ENCODE results near the gene MOB1A.
A peak's percentile ranks its signal among the peaks of the same experiment; 100 is the strongest.

MOB1A gene

DNA sequence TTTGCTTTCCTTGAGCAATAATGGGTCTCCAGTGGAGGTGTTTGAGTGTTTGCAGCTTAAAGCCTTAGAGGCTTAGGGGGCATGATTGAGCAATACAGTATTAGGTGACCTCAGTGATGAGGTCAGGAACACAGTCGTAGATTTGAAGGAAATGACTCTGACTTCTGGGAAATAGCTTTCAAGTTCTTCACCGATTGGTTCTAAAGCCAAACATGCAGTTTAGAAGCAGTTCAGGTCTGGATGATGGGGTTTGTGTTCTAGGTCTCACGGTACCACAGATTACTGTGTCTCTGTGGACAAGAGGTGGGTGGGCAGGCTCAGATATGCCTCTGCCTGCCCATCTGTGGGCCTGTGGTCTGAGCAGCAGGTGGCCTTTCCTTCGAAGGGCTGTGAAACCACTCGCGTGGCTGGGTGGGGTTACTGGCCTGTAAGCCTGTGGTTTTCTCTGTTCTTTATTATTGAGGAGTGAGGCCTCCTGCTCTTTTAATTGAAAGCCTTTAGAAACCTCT is 27.6 kb upstream of the MOB1A start:
- peaks cover 25% of the 10 kb centered on the region for H3K4me1 ChIP-seq (ENCODE audit: insufficient read depth, low read length)
- peaks cover 44% of the 10 kb centered on the region for H3K36me3 ChIP-seq (ENCODE audit: insufficient read depth, low read length)

GRCh38 chr2:74205596-74205995 is 26.9 kb upstream of the MOB1A start:
- Histone ChIP-seq H3K9me3 (ENCODE audit: control insufficient read depth, insufficient read depth, low read length) (no peaks in the 10 kb centered on the region), H3K9ac (ENCODE audit: low read depth, low read length) (no peak overlapping the region), H3K4me1 (ENCODE audit: insufficient read depth, low read length) (peaks cover 25% of the 10 kb centered on the region), H3K36me3 (ENCODE audit: insufficient read depth, low read length) (peaks cover 42% of the 10 kb centered on the region)

More for the DNA sequence above, 27.6 kb upstream of the MOB1A start:
- H3K9me3 ChIP-seq (ENCODE audit: control insufficient read depth, insufficient read depth, low read length): no peaks in the 10 kb centered on the region
- H3K9ac ChIP-seq (ENCODE audit: low read depth, low read length): no peak overlapping the region

DNA sequence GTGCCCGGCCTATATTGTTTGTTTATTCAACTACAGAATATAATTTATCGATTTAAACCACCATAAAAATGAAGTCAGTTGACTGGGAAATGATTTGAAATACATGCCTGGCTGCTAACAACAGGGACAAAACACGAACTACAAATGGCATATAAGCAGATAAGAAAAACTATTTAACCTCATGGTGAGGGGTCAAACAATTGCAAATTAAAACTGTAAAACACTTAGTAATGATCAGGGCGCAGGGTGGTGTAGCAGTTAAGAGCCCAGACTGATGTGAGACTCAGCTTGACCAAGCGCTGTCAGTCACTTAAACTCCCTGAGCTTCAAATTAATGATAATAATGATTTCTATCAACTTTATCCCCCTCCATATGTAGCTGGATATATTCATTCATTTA is 26.4 kb upstream of the MOB1A start:
- H3K9me3 ChIP-seq (ENCODE audit: control insufficient read depth, insufficient read depth, low read length): no peaks in the 10 kb centered on the region
- no peak overlapping the region for H3K9ac ChIP-seq (ENCODE audit: low read depth, low read length)
- peaks cover 41% of the 10 kb centered on the region for H3K36me3 ChIP-seq (ENCODE audit: insufficient read depth, low read length)
- H3K4me1 ChIP-seq (ENCODE audit: insufficient read depth, low read length): peaks cover 25% of the 10 kb centered on the region

DNA sequence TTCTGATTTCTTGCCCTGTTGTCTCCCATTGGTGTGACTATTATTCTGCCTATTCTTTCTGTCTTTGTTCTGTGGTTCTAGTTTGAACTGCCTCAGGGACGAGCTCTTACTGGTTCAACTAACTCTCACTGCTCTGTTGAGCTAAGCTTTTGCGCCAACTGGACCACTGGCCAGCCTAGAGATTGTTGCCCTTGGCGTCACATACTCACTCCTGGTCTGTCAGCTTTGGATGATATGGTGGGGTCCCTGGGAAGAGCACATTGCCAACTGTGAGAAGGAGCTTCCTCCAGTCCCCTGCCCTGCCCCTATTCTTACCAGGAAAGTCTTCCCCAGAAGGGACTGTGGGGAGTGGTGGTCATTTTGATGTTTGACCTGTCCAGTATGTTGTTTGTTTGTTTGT is 25.8 kb upstream of the MOB1A start:
- Histone ChIP-seq H3K9me3 (ENCODE audit: control insufficient read depth, insufficient read depth, low read length) (no peaks in the 10 kb centered on the region), H3K36me3 (ENCODE audit: insufficient read depth, low read length) (peaks cover 40% of the 10 kb centered on the region), H3K4me1 (ENCODE audit: insufficient read depth, low read length) (peaks cover 25% of the 10 kb centered on the region), H3K9ac (ENCODE audit: low read depth, low read length) (no peak overlapping the region)

- Histone ChIP-seq H3K9ac (ENCODE audit: low read depth, low read length) (no peak overlapping the region), H3K4me1 (ENCODE audit: insufficient read depth, low read length) (peaks cover 25% of the 10 kb centered on the region), H3K36me3 (ENCODE audit: insufficient read depth, low read length) (peaks cover 34% of the 10 kb centered on the region), H3K9me3 (ENCODE audit: control insufficient read depth, insufficient read depth, low read length) (no peaks in the 10 kb centered on the region)
These were observed 22.9 kb upstream of the MOB1A start for GRCh38 chr2:74201596-74201995.

- Histone ChIP-seq H3K9ac (ENCODE audit: low read depth, low read length) (no peak overlapping the region), H3K9me3 (ENCODE audit: control insufficient read depth, insufficient read depth, low read length) (no peaks in the 10 kb centered on the region), H3K4me1 (ENCODE audit: insufficient read depth, low read length) (peaks cover 23% of the 10 kb centered on the region), H3K36me3 (ENCODE audit: insufficient read depth, low read length) (peaks cover 31% of the 10 kb centered on the region)
These were observed 22.5 kb upstream of the MOB1A start for GRCh38 chr2:74201196-74201595.

GRCh38 chr2:74199871-74200305 is 21.2 kb upstream of the MOB1A start:
- peak overlapping the region; percentile 96 for H3K9ac ChIP-seq (ENCODE audit: low read depth, low read length)
- H3K4me1 ChIP-seq (ENCODE audit: insufficient read depth, low read length): peaks cover 12% of the 10 kb centered on the region; the same call in 1 of the 2 replicates
- peaks cover 26% of the 10 kb centered on the region for H3K36me3 ChIP-seq (ENCODE audit: insufficient read depth, low read length)
- H3K9me3 ChIP-seq (ENCODE audit: control insufficient read depth, insufficient read depth, low read length): no peaks in the 10 kb centered on the region

DNA sequence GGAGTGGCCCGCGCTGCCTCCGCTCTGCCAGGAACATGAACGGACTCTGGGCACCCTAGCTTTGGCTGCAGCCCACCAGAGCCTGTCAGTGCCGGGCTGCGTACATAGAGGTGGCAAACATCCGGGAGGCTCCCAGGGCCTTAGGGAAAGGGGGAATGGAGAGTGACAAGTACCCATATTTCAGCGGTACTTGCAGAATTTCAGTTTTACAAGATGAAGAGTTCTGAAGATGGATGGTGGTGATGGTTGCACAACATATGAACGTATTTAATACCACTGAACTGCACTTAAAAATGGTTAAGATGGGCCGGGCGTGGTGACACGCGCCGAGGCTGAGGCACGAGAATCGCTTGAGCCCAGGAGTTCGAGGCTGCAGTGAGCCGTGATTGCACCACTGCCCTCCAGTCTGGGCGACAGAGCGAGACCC is 20.6 kb upstream of the MOB1A start:
- peak overlapping the region; percentile 96 for H3K9ac ChIP-seq (ENCODE audit: low read depth, low read length)
- H3K36me3 ChIP-seq (ENCODE audit: insufficient read depth, low read length): peaks cover 22% of the 10 kb centered on the region
- H3K9me3 ChIP-seq (ENCODE audit: control insufficient read depth, insufficient read depth, low read length): no peaks in the 10 kb centered on the region
- peaks cover 6% of the 10 kb centered on the region; the same call in 1 of the 2 replicates for H3K4me1 ChIP-seq (ENCODE audit: insufficient read depth, low read length)

- Histone ChIP-seq H3K4me1 (ENCODE audit: insufficient read depth, low read length) (peaks cover 4% of the 10 kb centered on the region; the same call in 1 of the 2 replicates), H3K36me3 (ENCODE audit: insufficient read depth, low read length) (peaks cover 19% of the 10 kb centered on the region; the same call in 1 of the 2 replicates), H3K9me3 (ENCODE audit: control insufficient read depth, insufficient read depth, low read length) (no peaks in the 10 kb centered on the region), H3K9ac (ENCODE audit: low read depth, low read length) (peak within 1 kb of the TSS; percentile 96)
These were observed 20.0 kb upstream of the MOB1A start, which contains the start of gene MTHFD2 for GRCh38 chr2:74198461-74199274. MTHFD2 (plus strand) TSS chr2:74198615; CDS start chr2:74198642, 27 bp downstream.

DNA sequence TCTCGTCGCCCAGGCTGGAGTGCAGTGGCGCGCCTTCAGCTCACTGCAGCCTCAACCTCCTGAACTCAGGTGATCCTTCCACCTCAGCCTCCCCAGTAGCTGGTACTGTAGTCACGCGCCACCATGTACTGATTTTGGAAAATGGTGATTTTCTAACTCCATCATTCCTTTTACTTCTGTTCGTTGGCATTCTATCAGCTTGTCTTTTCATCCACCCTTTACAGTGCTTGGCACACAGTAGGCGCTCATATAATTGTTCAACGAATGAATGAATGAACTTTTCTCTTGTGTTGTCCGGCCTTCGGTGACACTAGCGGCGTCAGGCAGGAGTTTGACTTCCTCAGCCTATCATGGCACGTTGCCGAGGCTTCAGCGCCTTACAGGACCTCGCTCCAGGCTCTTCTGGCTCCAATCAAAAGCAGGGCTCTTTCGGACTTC is 19.4 kb upstream of the MOB1A start:
- peaks cover 18% of the 10 kb centered on the region; the same call in 1 of the 2 replicates for H3K36me3 ChIP-seq (ENCODE audit: insufficient read depth, low read length)
- H3K9ac ChIP-seq (ENCODE audit: low read depth, low read length): peak overlapping the region; percentile 17; the same call in 1 of the 2 replicates
- peaks cover 3% of the 10 kb centered on the region; the same call in 1 of the 2 replicates for H3K4me1 ChIP-seq (ENCODE audit: insufficient read depth, low read length)
- no peaks in the 10 kb centered on the region for H3K9me3 ChIP-seq (ENCODE audit: control insufficient read depth, insufficient read depth, low read length)

DNA sequence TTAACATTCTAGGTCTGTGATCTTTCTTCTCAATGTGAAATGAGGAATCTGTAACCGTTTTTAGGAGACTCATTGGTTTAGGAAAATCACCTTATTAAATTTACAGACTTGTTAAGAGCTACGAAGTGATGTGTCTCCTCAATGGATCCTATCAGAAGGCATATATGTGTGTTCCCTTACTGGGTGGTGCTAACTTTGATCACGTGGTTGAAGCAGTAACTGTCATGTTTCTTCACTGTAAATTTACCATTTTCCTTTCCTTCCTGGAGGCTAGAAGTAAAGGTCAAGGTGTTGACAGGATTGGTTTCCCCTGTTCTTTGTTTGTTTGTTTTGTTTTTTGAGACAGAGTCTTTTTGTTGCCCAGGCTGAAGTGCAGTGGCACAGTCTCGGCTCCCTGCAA is 18.4 kb upstream of the MOB1A start:
- peaks cover 11% of the 10 kb centered on the region; the same call in 1 of the 2 replicates for H3K36me3 ChIP-seq (ENCODE audit: insufficient read depth, low read length)
- H3K9me3 ChIP-seq (ENCODE audit: control insufficient read depth, insufficient read depth, low read length): no peaks in the 10 kb centered on the region
- no peak overlapping the region for H3K9ac ChIP-seq (ENCODE audit: low read depth, low read length)
- peaks cover 5% of the 10 kb centered on the region; the same call in 1 of the 2 replicates for H3K4me1 ChIP-seq (ENCODE audit: insufficient read depth, low read length)

DNA sequence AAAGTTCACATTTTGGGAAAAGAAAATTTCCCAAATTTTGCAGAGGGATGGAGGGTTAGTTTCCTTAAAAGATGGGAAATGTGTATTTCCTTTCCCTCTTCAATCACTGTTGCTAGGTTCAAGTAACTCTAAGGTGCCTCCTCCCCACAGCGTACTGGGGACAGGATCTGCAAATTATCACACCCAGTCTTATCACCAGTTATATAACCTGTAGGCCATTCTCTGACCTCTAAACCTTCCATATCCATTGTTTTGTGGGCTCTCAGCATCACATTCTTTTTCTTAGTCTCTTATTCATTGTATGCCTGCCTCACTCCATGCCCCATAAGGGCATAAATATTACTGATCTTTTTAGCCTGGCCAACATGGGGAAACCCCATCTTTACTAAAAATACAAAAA is 16.1 kb upstream of the MOB1A start:
- peaks cover 5% of the 10 kb centered on the region; the same call in 1 of the 2 replicates for H3K36me3 ChIP-seq (ENCODE audit: insufficient read depth, low read length)
- H3K9me3 ChIP-seq (ENCODE audit: control insufficient read depth, insufficient read depth, low read length): no peaks in the 10 kb centered on the region
- peaks cover 8% of the 10 kb centered on the region for H3K4me1 ChIP-seq (ENCODE audit: insufficient read depth, low read length)
- H3K9ac ChIP-seq (ENCODE audit: low read depth, low read length): no peak overlapping the region

DNA sequence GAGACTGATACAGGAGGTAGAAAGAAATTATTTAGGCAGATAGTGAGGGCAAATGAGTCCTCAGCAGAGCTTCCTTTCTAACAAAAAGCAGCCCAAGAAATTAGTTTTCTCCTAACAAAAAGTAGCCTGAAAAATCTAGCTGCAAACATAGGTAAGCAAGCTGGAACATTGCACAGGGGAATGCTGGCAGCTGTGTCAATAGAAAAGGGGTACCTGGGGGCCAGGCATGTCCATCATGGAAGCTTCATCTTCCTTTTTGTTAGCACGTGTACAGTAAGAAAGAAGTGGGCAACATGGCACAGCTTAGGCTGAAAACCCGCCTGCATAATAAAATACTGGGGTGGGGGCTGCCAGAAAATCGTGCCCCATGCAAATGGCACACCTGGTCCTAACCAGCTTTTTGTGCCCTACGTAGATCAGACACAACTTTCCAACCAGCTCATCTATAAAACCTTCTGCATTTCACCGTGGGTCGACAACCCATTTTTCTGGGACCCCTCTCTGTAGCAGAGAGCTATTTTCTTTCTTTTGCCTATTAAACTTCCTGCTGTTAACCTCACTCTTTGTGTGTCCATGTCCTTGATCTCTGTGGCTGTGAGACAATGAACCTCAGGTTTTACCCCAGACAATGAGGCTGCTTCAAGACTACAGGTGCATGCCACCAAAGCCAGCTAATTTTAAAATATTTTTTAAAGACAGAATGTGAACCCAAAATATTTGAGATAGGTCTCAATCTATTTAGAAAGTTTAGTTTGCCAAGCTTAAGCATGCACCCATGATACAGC is 13.1 kb upstream of the MOB1A start:
- Histone ChIP-seq H3K9me3 (ENCODE audit: control insufficient read depth, insufficient read depth, low read length) (no peaks in the 10 kb centered on the region), H3K36me3 (ENCODE audit: insufficient read depth, low read length) (no peaks in the 10 kb centered on the region), H3K9ac (ENCODE audit: low read depth, low read length) (no peak overlapping the region), H3K4me1 (ENCODE audit: insufficient read depth, low read length) (peaks cover 16% of the 10 kb centered on the region)

- Histone ChIP-seq H3K36me3 (ENCODE audit: insufficient read depth, low read length) (no peaks in the 10 kb centered on the region), H3K4me1 (ENCODE audit: insufficient read depth, low read length) (peaks cover 16% of the 10 kb centered on the region), H3K9me3 (ENCODE audit: control insufficient read depth, insufficient read depth, low read length) (no peaks in the 10 kb centered on the region), H3K9ac (ENCODE audit: low read depth, low read length) (no peak overlapping the region)
These were observed 10.0 kb upstream of the MOB1A start for GRCh38 chr2:74188696-74189095.

Measured in ES-I3 (cell line).